ENCODE results near the gene LINGO3. TPM values are rescaled to one million over a fixed set of nuclear protein-coding genes. Genes with fewer than 3 reads are reported as not detected.
A peak's percentile ranks its signal among the peaks of the same experiment; 100 is the strongest.

The LINGO3 gene
- total RNA-seq, 6 experiments from 2014 or later: not detected

DNA sequence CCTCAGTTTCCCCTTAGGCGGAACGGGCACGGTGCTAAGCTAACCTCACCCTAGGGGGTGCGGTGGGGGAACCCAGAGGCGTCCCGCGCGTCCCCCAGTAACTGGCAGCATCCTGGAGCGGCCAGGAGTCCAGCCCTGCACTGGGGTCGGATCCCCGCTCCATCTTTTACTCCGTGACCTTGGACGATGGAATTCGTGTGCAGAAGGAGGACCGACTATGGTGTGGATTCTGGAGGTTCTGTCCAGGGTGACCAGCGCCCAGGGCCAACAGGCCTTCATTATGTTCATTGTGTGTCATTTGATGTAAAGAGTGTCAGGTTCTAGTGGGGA is 21.2 kb upstream of the LINGO3 start:
- intact Hi-C loops (cut with DNase I): no loop called here
- 0% methylated on average over 9 of the region's 16 CpGs for WGBS (ENCODE audit: insufficient coverage, low coverage, low lambda C conversion rate, missing lambda C conversion rate)
- H3K27ac ChIP-seq: peak overlapping the region in 2 of 3 donors; percentile 6 to 57
- H3K4me3 ChIP-seq: peak overlapping the region; percentile 88 to 99 (median 90)
- TF ChIP-seq, protein P1, sequence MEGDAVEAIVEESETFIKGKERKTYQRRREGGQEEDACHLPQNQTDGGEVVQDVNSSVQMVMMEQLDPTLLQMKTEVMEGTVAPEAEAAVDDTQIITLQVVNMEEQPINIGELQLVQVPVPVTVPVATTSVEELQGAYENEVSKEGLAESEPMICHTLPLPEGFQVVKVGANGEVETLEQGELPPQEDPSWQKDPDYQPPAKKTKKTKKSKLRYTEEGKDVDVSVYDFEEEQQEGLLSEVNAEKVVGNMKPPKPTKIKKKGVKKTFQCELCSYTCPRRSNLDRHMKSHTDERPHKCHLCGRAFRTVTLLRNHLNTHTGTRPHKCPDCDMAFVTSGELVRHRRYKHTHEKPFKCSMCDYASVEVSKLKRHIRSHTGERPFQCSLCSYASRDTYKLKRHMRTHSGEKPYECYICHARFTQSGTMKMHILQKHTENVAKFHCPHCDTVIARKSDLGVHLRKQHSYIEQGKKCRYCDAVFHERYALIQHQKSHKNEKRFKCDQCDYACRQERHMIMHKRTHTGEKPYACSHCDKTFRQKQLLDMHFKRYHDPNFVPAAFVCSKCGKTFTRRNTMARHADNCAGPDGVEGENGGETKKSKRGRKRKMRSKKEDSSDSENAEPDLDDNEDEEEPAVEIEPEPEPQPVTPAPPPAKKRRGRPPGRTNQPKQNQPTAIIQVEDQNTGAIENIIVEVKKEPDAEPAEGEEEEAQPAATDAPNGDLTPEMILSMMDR (IDR thresholded peaks at IDR 0.05): no peak
- no peak for TF ChIP-seq POLR2A (IDR thresholded peaks at IDR 0.05)
- H3K9me3 ChIP-seq: no peaks in the 10 kb centered on the region
- no peaks in the 10 kb centered on the region for H3K36me3 ChIP-seq
- peaks cover 0 to 31% (median 9%) of the 10 kb centered on the region in 4 donors for H3K4me1 ChIP-seq
- DNase-seq: no peak
- no peaks in the 10 kb centered on the region for H3K27me3 ChIP-seq
- no peak for ATAC-seq

DNA sequence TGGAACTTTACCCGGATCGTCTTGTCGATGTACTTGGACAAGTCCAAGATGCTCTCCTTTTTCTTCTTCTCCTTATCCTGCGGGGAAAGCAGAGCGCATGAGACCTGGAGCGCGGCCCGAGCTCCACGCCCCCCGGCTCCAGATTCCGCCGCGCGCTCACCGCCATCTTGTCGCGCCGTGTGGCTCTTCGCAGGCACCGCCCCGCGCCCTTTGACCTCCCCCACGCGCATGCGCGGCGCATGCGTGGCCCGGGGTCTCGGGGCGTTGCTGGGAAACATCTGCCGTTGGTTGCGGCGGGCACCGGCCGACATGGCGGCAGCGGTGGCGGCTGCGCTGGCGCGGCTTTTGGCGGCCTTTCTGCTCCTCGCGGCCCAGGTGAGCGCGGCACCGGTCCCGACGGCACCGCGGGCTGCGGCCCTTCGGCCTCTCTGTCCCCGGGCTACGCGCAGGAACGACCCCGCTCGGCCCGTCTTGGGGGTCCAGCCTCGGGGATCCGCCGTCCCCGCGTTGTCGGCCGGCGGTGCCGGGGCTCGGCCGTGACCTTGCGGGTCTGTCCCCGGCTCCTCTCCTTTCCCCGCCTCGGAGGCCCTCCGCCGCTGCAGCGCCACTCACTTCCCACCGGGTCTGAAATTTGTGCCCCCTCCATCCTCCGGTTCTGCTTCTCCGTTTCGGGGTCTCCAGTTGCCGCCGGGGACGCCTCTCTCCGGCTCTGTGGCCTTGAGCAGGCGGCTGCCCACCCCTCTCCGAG is 20.6 kb upstream of the LINGO3 start, which contains the start of the genes LSM7 and SPPL2B:
LSM7 (minus strand) TSS at position 186 of the 748 bp plus-strand sequence; CDS start at position 166, 20 bp downstream.
SPPL2B (plus strand) TSS at position 284 of the 748 bp plus-strand sequence; CDS start at position 310, 26 bp downstream.
- peaks cover 0 to 31% (median 9%) of the 10 kb centered on the region in 4 donors for H3K4me1 ChIP-seq
- peak within 1 kb of the TSS; percentile 88 to 99 (median 90) for H3K4me3 ChIP-seq
- peak within 1 kb of the TSS; percentile 6 to 64 (median 57) for H3K27ac ChIP-seq
- no peaks in the 10 kb centered on the region for H3K27me3 ChIP-seq
- WGBS (ENCODE audit: insufficient coverage, low coverage, low lambda C conversion rate, missing lambda C conversion rate): 2% methylated on average over 33 of the region's 89 CpGs
- peak; percentile 90 to 92 (median 91) for DNase-seq
- peak; percentile 82 to 94 (median 88) for ATAC-seq
- TF ChIP-seq, protein P1 (IDR thresholded peaks at IDR 0.05): no peak
- peak; percentile 61 for TF ChIP-seq POLR2A (IDR thresholded peaks at IDR 0.05)
- H3K9me3 ChIP-seq: no peaks in the 10 kb centered on the region
- intact Hi-C loops (cut with DNase I): no loop called here
- H3K36me3 ChIP-seq: no peaks in the 10 kb centered on the region

DNA sequence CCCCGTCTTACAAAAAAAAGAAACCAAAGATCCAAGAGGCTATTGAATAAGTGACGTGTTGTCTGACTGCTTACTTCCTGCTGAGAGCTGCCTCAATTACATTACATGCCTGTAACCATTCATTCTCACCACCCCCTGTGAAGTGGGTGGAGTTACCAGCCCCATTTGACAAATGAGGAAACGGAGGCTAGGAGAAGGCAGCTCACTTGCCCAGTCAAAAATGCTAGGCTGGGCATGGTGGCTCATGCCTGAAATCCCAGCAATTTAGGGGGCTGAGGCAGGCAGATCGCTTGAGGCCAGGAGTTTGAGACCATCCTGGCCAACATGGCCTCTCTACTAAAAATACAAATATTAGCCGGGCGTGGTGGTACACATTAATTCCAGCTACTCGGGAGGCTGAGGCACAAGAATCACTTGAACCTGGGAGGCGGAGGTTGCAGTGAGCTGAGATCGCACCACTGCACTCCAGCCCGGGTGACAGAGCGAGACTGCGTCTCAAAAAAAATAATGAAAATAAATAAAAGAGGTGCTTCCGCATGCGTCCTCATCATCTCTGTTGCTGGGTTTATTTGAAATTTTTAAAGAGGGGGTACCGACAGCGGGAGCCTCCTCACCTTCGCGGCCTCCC is 19.9 kb upstream of the LINGO3 start:
- Histone ChIP-seq H3K27me3 (no peaks in the 10 kb centered on the region), H3K4me3 (peak overlapping the region; percentile 88 to 99 (median 90)), H3K36me3 (no peaks in the 10 kb centered on the region), H3K27ac (peak overlapping the region in 2 of 3 donors; percentile 38 to 57), H3K9me3 (no peaks in the 10 kb centered on the region), H3K4me1 (peaks cover 0 to 31% (median 9%) of the 10 kb centered on the region in 4 donors)
- WGBS (ENCODE audit: insufficient coverage, low coverage, low lambda C conversion rate, missing lambda C conversion rate): 2% methylated on average over 18 of the region's 18 CpGs
- peak; percentile 5 to 44 (median 18) for ATAC-seq
- no peak for TF ChIP-seq POLR2A (IDR thresholded peaks at IDR 0.05)
- TF ChIP-seq, protein P1 (IDR thresholded peaks at IDR 0.05): no peak
- intact Hi-C loops (cut with DNase I): no loop called here
- DNase-seq: no peak

DNA sequence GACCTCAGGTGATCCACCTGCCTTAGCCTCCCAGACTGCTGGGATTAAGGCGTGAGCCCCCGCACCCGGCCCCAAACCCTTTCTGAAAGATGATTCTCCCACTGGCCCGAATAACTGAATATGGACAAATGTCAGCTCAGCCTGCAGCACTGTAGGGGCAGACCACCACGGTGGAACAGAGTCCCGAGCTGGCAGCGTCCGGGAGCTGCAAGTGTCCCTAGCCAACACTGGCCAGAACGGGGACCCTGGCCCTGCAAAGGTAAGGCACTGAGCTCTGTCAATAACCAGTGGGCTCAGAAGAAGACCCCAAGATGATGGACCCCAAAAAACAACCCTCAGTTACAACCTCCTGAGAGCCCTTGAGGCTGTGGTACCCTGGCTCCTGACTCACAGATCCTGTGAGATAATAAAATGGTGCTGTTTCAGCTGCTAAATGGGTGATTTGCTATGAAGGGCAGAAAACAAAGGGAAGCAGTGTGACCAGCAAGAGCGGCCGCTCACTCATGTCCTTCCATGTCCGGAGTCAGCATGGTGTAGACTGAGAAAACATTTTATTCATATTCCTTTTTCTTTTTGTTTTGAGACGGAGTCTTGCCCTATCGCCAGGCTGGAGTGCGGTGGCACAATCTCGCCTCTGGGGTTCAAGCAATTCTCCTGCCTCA is 18.9 kb upstream of the LINGO3 start:
- Histone ChIP-seq H3K4me3 (no peak overlapping the region), H3K27me3 (no peaks in the 10 kb centered on the region), H3K9me3 (no peaks in the 10 kb centered on the region), H3K4me1 (peaks cover 0 to 31% (median 9%) of the 10 kb centered on the region in 4 donors), H3K27ac (no peak overlapping the region), H3K36me3 (no peaks in the 10 kb centered on the region)
- TF ChIP-seq, protein P1 (IDR thresholded peaks at IDR 0.05): no peak
- TF ChIP-seq POLR2A (IDR thresholded peaks at IDR 0.05): no peak
- DNase-seq (no peak), ATAC-seq (no peak)
- intact Hi-C loops (cut with DNase I): no loop called here
- WGBS (ENCODE audit: insufficient coverage, low coverage, low lambda C conversion rate, missing lambda C conversion rate): 88% methylated on average over 13 of the region's 16 CpGs
